Ishikawa (cell line): Measurements from ENCODE around the gene TLE1.
A peak's percentile ranks its signal among the peaks of the same experiment; 100 is the strongest.

ENCODE experiments used
- CEBPB ChIP-seq: IDR thresholded peaks from 2 replicates; pipeline ENCODE4 v1.6.1; 2012
- CREB1 ChIP-seq: IDR thresholded peaks from 2 replicates; pipeline ENCODE4 v1.6.1; 2012; ENCODE audit warnings: low read depth
- EGR1 ChIP-seq: IDR thresholded peaks from 2 replicates; pipeline ENCODE4 v1.6.1; 2012
- EP300 ChIP-seq: IDR thresholded peaks from 2 replicates; pipeline ENCODE4 v1.6.1; 2012; ENCODE audit warnings: borderline replicate concordance
- FOXM1 ChIP-seq: IDR thresholded peaks from 2 replicates; pipeline ENCODE4 v1.6.1; 2012; ENCODE audit warnings: low read depth, borderline replicate concordance
- NFIC ChIP-seq: IDR thresholded peaks from 2 replicates; pipeline ENCODE4 v1.6.1; 2012
- RAD21 ChIP-seq: IDR thresholded peaks from 2 replicates; pipeline ENCODE4 v1.6.1; 2012; ENCODE audit warnings: low read depth
- TAF1 ChIP-seq: IDR thresholded peaks from 2 replicates; pipeline ENCODE4 v1.6.1; 2012; ENCODE audit warnings: low read depth, mild to moderate bottlenecking
- TCF12 ChIP-seq: IDR thresholded peaks from 2 replicates; pipeline ENCODE4 v1.6.1; 2012; ENCODE audit warnings: low read depth
- TEAD4 ChIP-seq: IDR thresholded peaks from 2 replicates; pipeline ENCODE4 v1.6.1; 2012
- YY1 ChIP-seq: IDR thresholded peaks from 2 replicates; pipeline ENCODE4 v1.6.1; 2012; ENCODE audit warnings: low read depth
- ZBTB7A ChIP-seq: IDR thresholded peaks from 2 replicates; pipeline ENCODE4 v1.6.1; 2012; ENCODE audit warnings: low read depth
- TF ChIP-seq, protein P1 (sequence below): IDR thresholded peaks from 2 replicates; pipeline ENCODE4 v1.6.1; 2012; ENCODE audit warnings: low read depth, mild to moderate bottlenecking
- TF ChIP-seq, protein P2 (sequence below): IDR thresholded peaks from 2 replicates; pipeline ENCODE4 v1.6.1; 2012
- TF ChIP-seq, protein P3 (sequence below): IDR thresholded peaks from 2 replicates; pipeline ENCODE4 v1.6.1; 2012

Gene TLE1

DNA sequence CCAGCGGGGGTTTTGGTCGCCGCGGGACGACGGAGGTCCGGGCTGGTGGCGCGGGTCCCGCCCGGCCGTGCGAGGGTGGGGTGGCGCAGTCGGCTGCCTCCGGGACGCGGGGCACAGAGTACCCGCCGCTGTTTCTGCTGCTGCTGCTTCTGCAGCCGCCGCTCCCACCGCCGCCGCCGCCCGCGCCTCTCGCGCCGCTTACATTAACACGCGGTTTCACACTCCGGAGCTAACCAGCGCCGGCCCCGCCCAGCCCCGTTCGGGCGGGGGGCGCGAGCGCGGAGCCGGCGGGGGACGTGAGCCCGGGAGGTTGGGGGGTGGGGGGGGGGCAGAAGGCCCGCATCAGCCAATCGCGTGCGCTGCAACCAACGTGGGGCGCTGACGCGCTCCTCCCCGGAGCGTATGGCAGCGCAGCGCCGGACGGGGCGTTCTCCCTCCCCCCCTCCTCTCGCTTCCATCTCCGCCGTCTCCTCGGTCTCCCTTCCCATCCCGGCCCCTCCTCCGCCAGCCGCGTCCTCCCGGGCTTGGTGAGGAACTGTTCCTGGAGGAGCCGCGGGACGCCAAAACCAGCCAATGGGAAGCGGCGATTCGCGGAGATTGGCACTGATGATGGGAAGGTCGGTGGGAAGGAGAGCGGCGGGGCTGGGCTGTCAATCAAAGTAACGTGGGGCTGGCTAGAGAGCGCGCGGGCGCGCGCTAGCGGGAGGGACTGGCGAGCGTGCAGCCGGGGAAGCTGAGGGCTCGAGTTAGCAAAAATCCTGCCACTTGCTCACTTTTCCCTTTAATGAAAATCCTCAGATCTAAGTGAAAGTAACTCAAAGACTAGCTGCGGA lies at the start of gene TLE1:
Gene TLE1, minus strand, starts transcription at position 205 of the 833 bp plus-strand sequence. CDS start 1,307 bp downstream, outside the sequence.
- TF ChIP-seq, protein P1, sequence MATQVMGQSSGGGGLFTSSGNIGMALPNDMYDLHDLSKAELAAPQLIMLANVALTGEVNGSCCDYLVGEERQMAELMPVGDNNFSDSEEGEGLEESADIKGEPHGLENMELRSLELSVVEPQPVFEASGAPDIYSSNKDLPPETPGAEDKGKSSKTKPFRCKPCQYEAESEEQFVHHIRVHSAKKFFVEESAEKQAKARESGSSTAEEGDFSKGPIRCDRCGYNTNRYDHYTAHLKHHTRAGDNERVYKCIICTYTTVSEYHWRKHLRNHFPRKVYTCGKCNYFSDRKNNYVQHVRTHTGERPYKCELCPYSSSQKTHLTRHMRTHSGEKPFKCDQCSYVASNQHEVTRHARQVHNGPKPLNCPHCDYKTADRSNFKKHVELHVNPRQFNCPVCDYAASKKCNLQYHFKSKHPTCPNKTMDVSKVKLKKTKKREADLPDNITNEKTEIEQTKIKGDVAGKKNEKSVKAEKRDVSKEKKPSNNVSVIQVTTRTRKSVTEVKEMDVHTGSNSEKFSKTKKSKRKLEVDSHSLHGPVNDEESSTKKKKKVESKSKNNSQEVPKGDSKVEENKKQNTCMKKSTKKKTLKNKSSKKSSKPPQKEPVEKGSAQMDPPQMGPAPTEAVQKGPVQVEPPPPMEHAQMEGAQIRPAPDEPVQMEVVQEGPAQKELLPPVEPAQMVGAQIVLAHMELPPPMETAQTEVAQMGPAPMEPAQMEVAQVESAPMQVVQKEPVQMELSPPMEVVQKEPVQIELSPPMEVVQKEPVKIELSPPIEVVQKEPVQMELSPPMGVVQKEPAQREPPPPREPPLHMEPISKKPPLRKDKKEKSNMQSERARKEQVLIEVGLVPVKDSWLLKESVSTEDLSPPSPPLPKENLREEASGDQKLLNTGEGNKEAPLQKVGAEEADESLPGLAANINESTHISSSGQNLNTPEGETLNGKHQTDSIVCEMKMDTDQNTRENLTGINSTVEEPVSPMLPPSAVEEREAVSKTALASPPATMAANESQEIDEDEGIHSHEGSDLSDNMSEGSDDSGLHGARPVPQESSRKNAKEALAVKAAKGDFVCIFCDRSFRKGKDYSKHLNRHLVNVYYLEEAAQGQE, result no peak
- TF ChIP-seq TAF1 (peak; percentile 20; the same call in 1 of the 2 replicates), EGR1 (no peak), CREB1 (peak; percentile 52; the same call in 1 of the 2 replicates), YY1 (0 out of 2 replicates have a peak, but pooled peaks have one; percentile 6), ZBTB7A (no peak), TEAD4 (no peak; the same call in 1 of the 2 replicates), FOXM1 (0 out of 2 replicates have a peak, but pooled peaks have one; percentile 18), TCF12 (peak; percentile 44; the same call in 1 of the 2 replicates)
- TF ChIP-seq, protein P2, sequence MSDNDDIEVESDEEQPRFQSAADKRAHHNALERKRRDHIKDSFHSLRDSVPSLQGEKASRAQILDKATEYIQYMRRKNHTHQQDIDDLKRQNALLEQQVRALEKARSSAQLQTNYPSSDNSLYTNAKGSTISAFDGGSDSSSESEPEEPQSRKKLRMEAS, result peak; percentile 87
- TF ChIP-seq, protein P3, sequence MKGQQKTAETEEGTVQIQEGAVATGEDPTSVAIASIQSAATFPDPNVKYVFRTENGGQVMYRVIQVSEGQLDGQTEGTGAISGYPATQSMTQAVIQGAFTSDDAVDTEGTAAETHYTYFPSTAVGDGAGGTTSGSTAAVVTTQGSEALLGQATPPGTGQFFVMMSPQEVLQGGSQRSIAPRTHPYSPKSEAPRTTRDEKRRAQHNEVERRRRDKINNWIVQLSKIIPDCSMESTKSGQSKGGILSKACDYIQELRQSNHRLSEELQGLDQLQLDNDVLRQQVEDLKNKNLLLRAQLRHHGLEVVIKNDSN, result no peak

DNA sequence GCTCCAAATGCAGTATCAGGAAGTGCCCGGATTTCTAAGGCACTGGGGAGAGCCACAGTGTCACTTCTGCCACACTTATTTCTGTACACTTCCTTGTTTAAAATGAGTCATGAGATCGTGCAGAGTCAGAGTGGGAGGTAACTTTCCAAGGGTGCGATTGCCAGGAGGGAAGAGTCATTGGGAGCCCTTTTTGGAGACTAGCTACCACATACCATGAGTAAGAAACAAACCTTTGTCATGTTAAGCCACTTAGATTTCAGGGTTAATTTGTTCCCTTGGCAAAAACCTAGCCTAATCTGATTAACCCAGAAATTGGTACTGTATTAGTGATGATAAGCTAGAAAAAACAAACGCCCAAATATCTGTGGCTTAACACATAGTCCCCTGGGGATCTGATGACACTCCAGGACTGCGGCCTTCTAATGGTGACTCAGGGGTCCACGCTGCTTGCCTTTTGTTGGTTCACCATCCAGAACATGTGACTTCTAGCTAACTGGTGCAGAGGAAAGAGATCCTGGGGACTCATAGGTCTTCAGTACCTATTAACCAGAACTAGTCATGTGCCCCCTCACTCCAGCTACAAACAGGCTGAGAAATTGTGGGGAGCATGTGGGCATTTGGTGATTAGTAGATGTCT lies 48.6 kb upstream of the TLE1 start:
- no peak for TF ChIP-seq RAD21
- no peak for TF ChIP-seq EP300
- no peak for TF ChIP-seq TAF1
- TF ChIP-seq CREB1, result no peak
- TF ChIP-seq EGR1, result no peak
- TF ChIP-seq TEAD4, result no peak
- TF ChIP-seq, protein P2, result no peak
- no peak for TF ChIP-seq YY1
- no peak for TF ChIP-seq CEBPB
- TF ChIP-seq NFIC, result no peak
- TF ChIP-seq TCF12, result no peak
- no peak for TF ChIP-seq ZBTB7A
- TF ChIP-seq, protein P3, result no peak

DNA sequence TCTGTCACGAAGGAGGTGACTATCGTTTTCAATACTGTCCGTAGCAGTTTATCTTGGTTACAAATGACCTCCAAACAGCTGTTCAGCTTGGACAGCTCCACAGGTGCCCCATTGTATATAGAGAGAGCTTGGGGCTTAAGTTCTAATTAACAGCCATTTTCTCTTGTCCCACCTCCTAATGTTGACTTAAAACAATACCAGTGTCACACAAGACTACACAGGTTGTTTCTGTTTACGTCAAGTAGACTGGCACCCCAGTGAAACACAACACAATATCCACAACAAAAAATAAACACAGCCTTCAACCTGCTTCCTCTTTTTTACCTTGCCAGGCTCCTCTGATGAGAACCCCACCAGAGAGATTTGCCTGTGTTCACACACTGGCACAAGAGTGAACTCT lies 39.8 kb upstream of the TLE1 start:
- 0 out of 2 replicates have a peak, but pooled peaks have one; percentile 30 for TF ChIP-seq TCF12
- TF ChIP-seq, protein P1, result peak; percentile 69
- no peak for TF ChIP-seq FOXM1
- TF ChIP-seq TEAD4, result no peak

DNA sequence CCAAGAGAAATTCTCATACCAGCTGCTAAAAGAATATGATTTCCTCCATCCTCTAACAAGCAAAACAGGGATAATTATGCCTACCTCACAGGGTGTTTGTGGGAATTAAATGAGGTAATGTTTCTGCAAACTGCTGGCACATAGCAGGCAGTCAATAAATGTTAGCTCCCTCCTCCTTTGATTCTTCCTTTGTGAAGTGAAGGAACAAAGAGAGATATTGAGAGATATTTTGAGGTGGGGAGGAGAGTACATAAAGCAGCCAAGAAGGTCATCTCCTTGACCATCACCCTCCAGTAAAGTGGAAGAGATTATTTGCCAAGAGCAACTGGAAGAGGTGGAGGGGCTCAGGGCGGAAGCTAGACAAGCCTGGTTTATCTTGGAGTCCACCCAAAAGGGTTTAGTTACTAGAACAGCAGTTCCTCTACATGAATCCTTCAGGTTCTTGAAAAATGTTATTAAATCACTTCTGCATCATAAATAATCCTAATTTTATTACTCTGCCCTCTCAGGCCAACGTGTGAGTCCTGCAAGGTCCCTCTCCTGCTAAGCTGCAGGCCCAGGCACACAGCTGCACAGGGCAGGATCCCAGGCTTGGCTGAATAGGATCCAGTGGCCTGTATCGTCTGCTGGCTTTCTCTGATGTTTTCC lies 35.0 kb upstream of the TLE1 start:
- TF ChIP-seq TCF12, result no peak
- TF ChIP-seq NFIC, result no peak
- TF ChIP-seq, protein P3, result no peak
- TF ChIP-seq TAF1, result no peak
- TF ChIP-seq, protein P1, result no peak
- TF ChIP-seq, protein P2, result no peak
- TF ChIP-seq ZBTB7A, result no peak
- TF ChIP-seq YY1, result no peak
- no peak for TF ChIP-seq CEBPB
